GM10248 (cell line): ENCODE measurements around the gene KHDC4.

Experiments
- CTCF ChIA-PET: fragments of 300-600 bp; sonication (Branson Sonifier 250); formaldehyde crosslinking; extraction: SDS; loops from one replicate; lab custom pipeline; 2021; ENCODE audit warnings: antibody characterized with exemption; lab: Yijun Ruan, JAX
- POLR2A ChIA-PET: fragments of 350-650 bp; sonication (Branson Sonifier 250); formaldehyde crosslinking; extraction: SDS; loops from one replicate; lab custom pipeline; 2020; ENCODE audit warnings: antibody characterized with exemption; lab: Yijun Ruan, JAX
- DNase-seq: peaks from one replicate; pipeline ENCODE4 v3.0.0; 2012; ENCODE audit errors: extremely low spot score
- TF ChIP-seq, protein P1 (sequence below): IDR thresholded peaks from 2 replicates; pipeline ENCODE4 v1.5.1; 2012; ENCODE audit warnings: mild to moderate bottlenecking, low read depth; ENCODE audit errors: extremely low read depth, missing control alignments, control extremely low read depth

The KHDC4 gene

DNA sequence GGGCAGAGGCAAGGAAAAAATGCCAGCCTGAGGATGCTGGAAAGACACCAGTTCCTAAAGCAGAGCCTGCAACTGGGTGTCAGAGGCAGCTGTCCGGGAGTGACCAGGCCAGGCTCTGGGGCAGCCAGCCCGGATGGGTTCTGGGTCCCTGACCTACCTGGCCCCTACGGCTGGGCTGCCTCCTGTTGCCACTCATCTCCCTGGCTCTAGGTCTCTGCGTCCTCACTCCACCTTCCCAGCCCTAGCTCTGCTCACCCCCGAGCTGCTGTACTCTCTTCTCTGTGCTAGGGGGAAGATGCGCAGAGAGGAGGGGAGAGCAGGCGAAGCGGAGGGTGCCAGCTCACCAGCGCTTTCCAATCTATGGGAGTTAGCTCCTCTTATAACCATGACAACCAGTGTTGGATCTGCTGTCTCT is 35.2 kb upstream of the KHDC4 start:
- TF ChIP-seq, protein P1, sequence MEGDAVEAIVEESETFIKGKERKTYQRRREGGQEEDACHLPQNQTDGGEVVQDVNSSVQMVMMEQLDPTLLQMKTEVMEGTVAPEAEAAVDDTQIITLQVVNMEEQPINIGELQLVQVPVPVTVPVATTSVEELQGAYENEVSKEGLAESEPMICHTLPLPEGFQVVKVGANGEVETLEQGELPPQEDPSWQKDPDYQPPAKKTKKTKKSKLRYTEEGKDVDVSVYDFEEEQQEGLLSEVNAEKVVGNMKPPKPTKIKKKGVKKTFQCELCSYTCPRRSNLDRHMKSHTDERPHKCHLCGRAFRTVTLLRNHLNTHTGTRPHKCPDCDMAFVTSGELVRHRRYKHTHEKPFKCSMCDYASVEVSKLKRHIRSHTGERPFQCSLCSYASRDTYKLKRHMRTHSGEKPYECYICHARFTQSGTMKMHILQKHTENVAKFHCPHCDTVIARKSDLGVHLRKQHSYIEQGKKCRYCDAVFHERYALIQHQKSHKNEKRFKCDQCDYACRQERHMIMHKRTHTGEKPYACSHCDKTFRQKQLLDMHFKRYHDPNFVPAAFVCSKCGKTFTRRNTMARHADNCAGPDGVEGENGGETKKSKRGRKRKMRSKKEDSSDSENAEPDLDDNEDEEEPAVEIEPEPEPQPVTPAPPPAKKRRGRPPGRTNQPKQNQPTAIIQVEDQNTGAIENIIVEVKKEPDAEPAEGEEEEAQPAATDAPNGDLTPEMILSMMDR, result no peak
- ChIA-PET CTCF (interaction anchor here (1.1 to 19.5 kb wide), 3 partner anchors 22 to 31 kb away, joined by 3 to 215 read pairs (median 7); no protein-coding TSS in a partner anchor), POLR2A (interaction anchor here (0.9 kb wide), 1 partner anchor 46 kb away, joined by 4 read pairs; no protein-coding TSS in a partner anchor)

DNA sequence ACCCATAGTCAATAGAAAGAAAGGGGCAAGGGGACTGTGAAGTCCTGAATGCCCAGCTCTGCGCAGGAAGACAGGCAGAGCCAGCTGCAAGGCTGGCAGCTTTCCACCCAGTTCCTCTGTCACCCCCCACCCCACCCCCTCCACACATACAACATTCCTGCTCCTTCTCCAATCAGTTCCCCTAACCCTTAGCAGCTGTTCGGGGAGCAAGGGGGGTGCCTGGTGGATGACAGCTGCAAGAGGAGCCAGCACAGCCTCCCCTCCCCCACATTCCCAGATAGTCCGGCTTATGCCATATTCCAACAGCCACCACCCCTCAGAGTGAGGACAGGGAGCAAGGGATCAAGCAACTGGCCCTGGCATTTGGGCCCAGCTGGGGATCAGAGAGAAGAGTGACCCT is 34.5 kb upstream of the KHDC4 start:
- TF ChIP-seq, protein P1, result no peak
- POLR2A ChIA-PET, result no interaction called here
- DNase-seq, result no peak
- CTCF ChIA-PET, result interaction anchor here (1.4 to 19.5 kb wide), 2 partner anchors 17 to 24 kb away, joined by 5 to 215 read pairs; no protein-coding TSS in a partner anchor

More for the DNA sequence above, 35.2 kb upstream of the KHDC4 start:
- no peak for DNase-seq

DNA sequence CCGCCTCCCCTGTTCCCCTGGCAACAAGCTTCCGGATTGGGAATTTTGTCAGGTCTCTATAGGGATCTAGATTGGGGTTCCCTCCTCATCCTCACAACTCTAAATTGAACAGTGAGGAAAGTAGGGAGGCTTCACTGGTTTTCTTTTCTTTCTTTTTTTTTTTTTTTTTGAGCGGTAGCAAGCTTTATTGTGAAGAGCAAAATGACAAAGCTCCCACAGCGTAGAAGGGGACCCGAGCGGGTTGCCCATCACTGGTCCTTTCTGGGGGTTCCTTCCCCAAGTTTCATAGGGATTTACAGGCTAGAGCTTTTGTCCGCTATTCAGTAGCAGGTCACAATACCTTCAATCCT is 33.8 kb upstream of the KHDC4 start:
- ChIA-PET POLR2A (interaction anchor here (0.5 kb wide), 1 partner anchor 33 kb away, joined by 7 read pairs; no protein-coding TSS in a partner anchor), CTCF (interaction anchor here (1.1 to 19.5 kb wide), 3 partner anchors 9 to 25 kb away, joined by 3 to 215 read pairs (median 5); no protein-coding TSS in a partner anchor)
- DNase-seq, result no peak
- TF ChIP-seq, protein P1, result no peak

DNA sequence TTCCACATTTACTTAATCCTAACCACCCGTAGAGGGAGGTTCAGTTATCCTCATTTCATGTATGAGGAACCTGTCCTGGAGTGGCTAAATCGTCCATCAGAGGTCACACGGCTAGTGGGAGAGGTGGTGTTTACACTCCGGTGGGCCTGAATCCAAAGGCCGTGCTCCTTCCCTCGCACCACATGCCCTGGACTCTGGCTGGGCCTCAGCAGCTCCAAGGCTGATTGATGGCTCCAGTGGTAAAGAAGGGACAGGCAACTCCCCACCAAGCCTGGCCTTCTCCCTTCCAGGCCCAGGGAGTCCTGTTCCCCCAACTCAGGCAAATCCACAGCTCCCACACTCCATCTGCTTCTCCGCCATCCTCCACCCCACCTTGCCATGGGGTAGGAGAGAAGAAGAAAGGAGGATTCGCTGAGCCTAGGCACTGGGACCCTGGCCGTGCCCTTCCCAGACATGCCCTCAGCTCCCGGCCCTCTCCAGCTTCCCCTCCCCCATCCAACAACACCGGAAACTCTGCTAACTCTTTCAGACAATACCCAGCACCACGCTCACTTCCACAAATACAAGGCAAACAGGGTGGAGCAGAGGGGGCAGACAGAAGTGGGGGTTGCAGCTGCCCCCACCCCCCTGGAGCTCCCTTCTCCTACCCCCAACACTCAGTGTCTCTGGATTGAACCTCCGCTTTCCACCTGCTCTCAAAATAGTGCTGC is 33.3 kb upstream of the KHDC4 start:
- TF ChIP-seq, protein P1, result no peak
- POLR2A ChIA-PET, result interaction anchor here (0.5 kb wide), 2 partner anchors 32 to 50 kb away, joined by 3 to 7 read pairs; no protein-coding TSS in a partner anchor
- CTCF ChIA-PET, result interaction anchor here (0.9 to 19.5 kb wide), 6 partner anchors 10 to 30 kb away, joined by 3 to 215 read pairs (median 4); no protein-coding TSS in a partner anchor
- DNase-seq, result no peak

DNA sequence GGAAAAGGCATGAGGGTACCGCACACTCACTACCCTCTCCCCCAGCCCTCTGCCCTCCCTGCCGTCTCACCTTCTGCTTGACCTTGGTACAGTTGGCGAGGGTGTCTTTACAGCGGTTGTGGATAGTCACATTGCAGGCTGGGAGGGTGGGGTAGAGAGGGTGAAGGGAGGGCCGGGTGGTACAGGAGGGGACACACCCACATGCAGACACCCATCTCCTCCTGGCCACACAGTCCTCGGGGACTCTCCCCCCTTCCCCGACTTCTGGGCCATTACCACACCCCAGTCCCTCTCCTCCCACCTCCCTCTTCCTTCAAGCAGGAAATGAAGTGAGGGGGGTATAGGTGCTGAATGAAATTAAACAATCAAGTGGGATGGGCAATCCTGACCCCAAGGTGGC is 32.5 kb upstream of the KHDC4 start:
- ChIA-PET CTCF (interaction anchor here (0.9 to 19.5 kb wide), 4 partner anchors 10 to 29 kb away, joined by 3 to 215 read pairs (median 4); no protein-coding TSS in a partner anchor), POLR2A (no interaction called here)
- TF ChIP-seq, protein P1, result no peak
- no peak for DNase-seq

DNA sequence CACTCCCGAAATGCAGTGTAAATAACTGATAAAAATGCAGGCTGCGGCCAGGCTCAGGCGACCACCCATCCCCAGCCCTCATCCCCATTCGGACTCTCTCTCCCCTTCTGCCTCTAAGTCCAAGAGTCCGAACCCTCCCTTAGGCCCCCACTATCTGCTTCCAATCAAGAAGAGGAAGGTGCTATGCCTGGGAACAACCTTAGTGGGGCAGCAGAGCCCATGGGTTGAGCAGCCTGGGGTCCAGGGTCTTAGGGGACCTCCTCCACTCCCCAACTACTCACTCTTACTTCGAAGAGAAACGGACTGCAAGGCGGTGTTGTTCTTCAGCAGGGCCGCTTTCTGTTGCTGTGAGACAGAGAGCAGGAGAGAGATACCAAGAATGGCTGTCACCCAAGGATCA is 31.9 kb upstream of the KHDC4 start:
- TF ChIP-seq, protein P1, result no peak
- ChIA-PET POLR2A (no interaction called here), CTCF (interaction anchor here (0.9 to 19.5 kb wide), 6 partner anchors 9 to 100 kb away, joined by 3 to 215 read pairs (median 4); no protein-coding TSS in a partner anchor)
- DNase-seq, result no peak
